ENCODE data around the gene SNX7. TPM values are rescaled to one million over a fixed set of nuclear protein-coding genes. Genes with fewer than 3 reads are reported as not detected.

SNX7 gene
- polyA plus RNA-seq, 2 of the 4 experiments (the other 2 are of a cell fraction) = 29.5 to 45.1 TPM

DNA sequence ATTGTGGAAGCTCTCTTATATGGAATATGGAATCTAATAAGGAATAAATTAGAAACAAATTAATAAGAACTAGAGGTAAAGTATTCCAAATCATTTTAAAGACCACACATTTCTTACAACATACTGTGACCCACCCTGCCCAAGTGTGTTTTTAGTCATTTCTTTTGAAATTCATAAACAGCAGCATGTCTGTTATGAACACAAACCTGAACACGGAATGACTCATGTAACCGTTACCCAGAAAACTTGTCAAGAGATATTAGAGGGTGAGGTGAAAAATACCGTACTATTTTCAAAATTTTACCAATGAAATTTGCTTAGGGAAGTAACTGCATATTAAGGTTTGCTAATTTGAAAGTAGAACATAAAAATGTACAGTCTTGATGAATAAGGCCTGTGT lies 48.4 kb downstream of the SNX7 start:
- ATAC-seq = no peak
- Histone ChIP-seq H3K9me3 (no peaks in the 10 kb centered on the region), H3K4me1 (no peaks in the 10 kb centered on the region), H3K4me2 (no peak overlapping the region), H3K27ac (no peak overlapping the region), H3K4me3 (no peak overlapping the region)
- ChIA-PET CTCF (no interaction called here), POLR2A (no interaction called here)
- no peak for DNase-seq (ENCODE audit: low read depth in 1 of 2, low spot score in 1 of 2)
- no peak for TF ChIP-seq NFE2L2 (conservative IDR thresholded peaks at IDR 0.05; ENCODE audit: low read length)
- no peak for TF ChIP-seq HOXB13 (CRISPR knock-in tag; IDR thresholded peaks at IDR 0.05; ENCODE audit: low read depth)
- TF ChIP-seq HOXB5 (CRISPR knock-in tag; IDR thresholded peaks at IDR 0.05) = no peak
- TF ChIP-seq RNF2 (IDR thresholded peaks at IDR 0.05; ENCODE audit: borderline replicate concordance, low read depth) = no peak
- TF ChIP-seq ZC3H11A (IDR thresholded peaks at IDR 0.05) = no peak
- FAIRE-seq = no peak
- WGBS (ENCODE audit: missing lambda C conversion rate) = 90% methylated on average over 3 of the region's 3 CpGs

DNA sequence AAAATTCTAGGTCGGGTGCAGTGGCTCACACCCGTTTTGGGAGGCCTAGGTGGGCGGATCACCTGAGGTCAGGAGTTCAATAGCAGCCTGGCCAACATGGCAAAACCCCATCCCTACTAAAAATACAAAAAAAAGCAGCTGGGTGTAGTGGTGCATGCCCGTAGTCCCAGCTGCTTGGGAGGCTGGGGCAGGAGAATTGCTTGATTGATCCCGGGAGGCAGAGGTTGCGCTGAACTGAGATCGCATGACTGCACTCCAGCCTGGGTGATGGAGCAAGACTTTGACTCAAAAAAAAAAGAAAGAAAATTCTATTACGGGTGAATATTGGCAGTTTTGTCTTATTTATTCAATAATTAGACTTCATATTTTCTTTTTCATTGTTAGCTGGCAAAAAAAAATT lies 62.1 kb downstream of the SNX7 start:
- ChIA-PET CTCF (no interaction called here), POLR2A (no interaction called here)
- ATAC-seq (no peak), DNase-seq (ENCODE audit: low read depth in 1 of 2, low spot score in 1 of 2) (no peak), FAIRE-seq (no peak)
- WGBS (ENCODE audit: missing lambda C conversion rate) = 73% methylated on average over 8 of the region's 8 CpGs
- no peak overlapping the region for H3K4me2 ChIP-seq
- H3K9me3 ChIP-seq = no peaks in the 10 kb centered on the region
- TF ChIP-seq ZNF302 (CRISPR knock-in tag; IDR thresholded peaks at IDR 0.05) = no peak
- no peak for TF ChIP-seq ZSCAN20 (CRISPR knock-in tag; IDR thresholded peaks at IDR 0.05)
- TF ChIP-seq, protein P1, sequence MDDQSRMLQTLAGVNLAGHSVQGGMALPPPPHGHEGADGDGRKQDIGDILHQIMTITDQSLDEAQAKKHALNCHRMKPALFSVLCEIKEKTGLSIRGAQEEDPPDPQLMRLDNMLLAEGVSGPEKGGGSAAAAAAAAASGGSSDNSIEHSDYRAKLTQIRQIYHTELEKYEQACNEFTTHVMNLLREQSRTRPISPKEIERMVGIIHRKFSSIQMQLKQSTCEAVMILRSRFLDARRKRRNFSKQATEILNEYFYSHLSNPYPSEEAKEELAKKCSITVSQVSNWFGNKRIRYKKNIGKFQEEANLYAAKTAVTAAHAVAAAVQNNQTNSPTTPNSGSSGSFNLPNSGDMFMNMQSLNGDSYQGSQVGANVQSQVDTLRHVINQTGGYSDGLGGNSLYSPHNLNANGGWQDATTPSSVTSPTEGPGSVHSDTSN (IDR thresholded peaks at IDR 0.05) = no peak
- no peak overlapping the region for H3K27ac ChIP-seq
- no peak overlapping the region for H3K4me3 ChIP-seq
- no peaks in the 10 kb centered on the region for H3K4me1 ChIP-seq

DNA sequence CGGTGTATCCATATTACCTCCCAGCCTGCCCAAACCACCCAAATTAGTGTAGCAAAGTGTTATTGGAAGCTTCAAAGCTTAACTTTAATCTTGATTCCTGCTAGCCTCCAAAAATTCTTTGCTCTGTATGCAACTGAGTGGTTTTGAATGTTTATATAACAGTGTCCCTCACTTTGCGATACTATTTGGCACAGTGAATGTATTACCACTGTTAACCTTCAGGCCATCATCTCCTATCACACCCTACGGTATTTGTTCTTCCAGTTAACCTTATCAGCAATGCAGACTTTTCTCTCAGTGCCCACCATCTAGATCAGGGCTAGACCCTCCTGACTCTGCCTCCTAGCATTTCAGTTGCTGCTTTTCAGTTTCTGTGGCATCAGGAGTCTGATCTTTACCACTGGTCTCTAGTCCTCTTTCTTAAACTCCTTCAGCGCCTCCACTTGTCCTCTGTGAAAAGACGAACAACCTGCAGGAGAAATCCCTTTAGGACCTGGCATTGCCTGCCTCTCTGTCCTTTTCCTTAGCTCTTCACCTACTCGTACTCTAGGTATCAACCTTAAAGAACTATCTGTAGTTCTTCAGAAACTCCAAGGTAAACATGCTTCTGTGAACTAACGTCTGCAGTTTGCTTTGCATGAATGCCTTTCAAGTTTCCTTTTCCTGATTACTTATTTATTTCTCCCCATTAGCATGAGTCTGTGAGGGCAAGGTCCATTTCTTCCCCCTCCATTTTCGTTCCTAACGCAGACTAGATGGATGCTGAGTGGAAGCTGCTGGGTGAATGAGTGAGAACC lies 71.7 kb downstream of the SNX7 start:
- ChIA-PET CTCF (no interaction called here), POLR2A (no interaction called here)
- H3K27ac ChIP-seq = peak overlapping the region; percentile 75 to 81
- H3K4me3 ChIP-seq = peak overlapping the region; percentile 6; the same call in 1 of the 3 replicates
- DNase-seq (ENCODE audit: low read depth in 1 of 2, low spot score in 1 of 2) = peak in 1 of 2 experiments; percentile 48
- ATAC-seq = peak; percentile 88 to 90
- 0 out of 5 replicates have a peak, but pooled peaks of 1 of the 2 experiments have one; percentile 16 for TF ChIP-seq RAD21 (conservative IDR thresholded peaks at IDR 0.05 in 1 of 2, IDR thresholded peaks at IDR 0.05 in 1 of 2)
- TF ChIP-seq, protein P2, sequence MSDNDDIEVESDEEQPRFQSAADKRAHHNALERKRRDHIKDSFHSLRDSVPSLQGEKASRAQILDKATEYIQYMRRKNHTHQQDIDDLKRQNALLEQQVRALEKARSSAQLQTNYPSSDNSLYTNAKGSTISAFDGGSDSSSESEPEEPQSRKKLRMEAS (IDR thresholded peaks at IDR 0.05) = no peak
- no peaks in the 10 kb centered on the region for H3K9me3 ChIP-seq
- 15% methylated on average over 9 of the region's 9 CpGs for WGBS (ENCODE audit: missing lambda C conversion rate)
- H3K4me2 ChIP-seq = peak overlapping the region; percentile 87
- FAIRE-seq = no peak
- H3K4me1 ChIP-seq = peaks cover 21% of the 10 kb centered on the region

DNA sequence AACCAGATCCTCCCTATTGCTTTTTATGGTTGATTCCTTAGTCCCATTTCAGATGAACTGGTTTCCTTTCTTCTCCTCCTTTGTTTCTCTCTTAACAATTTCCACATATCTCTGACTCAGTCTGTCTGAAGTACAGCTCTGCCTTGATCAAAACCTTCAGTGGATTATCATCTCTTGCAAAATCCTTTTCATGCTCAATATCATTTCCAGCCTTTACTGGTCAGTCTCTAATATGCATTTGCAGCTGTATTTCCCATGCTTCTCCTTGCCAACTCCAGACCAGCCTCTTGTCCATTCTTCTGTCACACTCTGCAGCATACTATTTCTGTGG lies 72.2 kb downstream of the SNX7 start:
- Histone ChIP-seq H3K27ac (peak overlapping the region; percentile 75 to 81), H3K9me3 (no peaks in the 10 kb centered on the region), H3K4me1 (peaks cover 21% of the 10 kb centered on the region), H3K4me3 (0 out of 3 replicates have a peak overlapping the region, but pooled peaks have one; percentile 6), H3K4me2 (peak overlapping the region; percentile 87)
- POLR2A ChIA-PET = no interaction called here
- FAIRE-seq (no peak), DNase-seq (ENCODE audit: low read depth in 1 of 2, low spot score in 1 of 2) (no peak), ATAC-seq (peak; percentile 30 to 38; a peak in 2 of 6 replicates)
- TF ChIP-seq POLR2A (IDR thresholded peaks at IDR 0.05; ENCODE audit: low read length) = no peak
- no peak for TF ChIP-seq FOSB (CRISPR knock-in tag; IDR thresholded peaks at IDR 0.05)
- TF ChIP-seq ZSCAN20 (CRISPR knock-in tag; IDR thresholded peaks at IDR 0.05) = no peak
- CTCF ChIA-PET = no interaction called here

DNA sequence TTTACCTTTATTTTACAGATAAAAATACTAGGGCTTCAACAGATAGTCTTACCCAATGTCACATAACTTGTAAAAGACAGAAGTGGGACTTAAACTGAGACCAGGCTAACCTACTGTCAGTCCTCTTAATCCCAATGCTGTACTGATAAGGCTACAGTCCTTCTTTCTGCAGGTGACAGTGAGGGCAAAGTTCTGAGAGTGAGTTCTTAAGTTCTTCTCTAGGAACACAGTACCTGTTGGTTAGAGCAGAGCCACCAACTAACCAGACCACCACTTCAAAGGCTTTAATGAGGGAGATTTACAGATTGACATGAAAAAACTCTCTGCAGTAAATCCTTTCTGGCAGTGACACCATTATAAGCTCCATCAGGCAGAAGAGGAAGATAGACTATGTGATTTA lies 74.2 kb downstream of the SNX7 start:
- no peak overlapping the region for H3K27ac ChIP-seq
- no peak for ATAC-seq
- peaks cover 21% of the 10 kb centered on the region for H3K4me1 ChIP-seq
- DNase-seq (ENCODE audit: low read depth in 1 of 2, low spot score in 1 of 2) = no peak
- H3K4me3 ChIP-seq = no peak overlapping the region
- ChIA-PET POLR2A (no interaction called here), CTCF (no interaction called here)
- no peak overlapping the region for H3K4me2 ChIP-seq
- TF ChIP-seq ZC3H11A (IDR thresholded peaks at IDR 0.05) (no peak), RFX5 (IDR thresholded peaks at IDR 0.05) (no peak), TP53 (CRISPR knock-in tag; IDR thresholded peaks at IDR 0.05) (no peak), ZNF302 (CRISPR knock-in tag; IDR thresholded peaks at IDR 0.05) (no peak), EP300 (IDR thresholded peaks at IDR 0.05) (no peak), FOSL2 (IDR thresholded peaks at IDR 0.05) (no peak), FOSL2 (CRISPR knock-in tag; IDR thresholded peaks at IDR 0.05) (no peak), CBX2 (IDR thresholded peaks at IDR 0.05; ENCODE audit: borderline replicate concordance, low read depth) (no peak), POLR2A (IDR thresholded peaks at IDR 0.05; ENCODE audit: low read length) (no peak), NR3C1 (IDR thresholded peaks at IDR 0.05) (no peak), GATA3 (IDR thresholded peaks at IDR 0.05; ENCODE audit: borderline replicate concordance) (no peak), POLR2AphosphoS2 (conservative IDR thresholded peaks at IDR 0.05; ENCODE audit: low read length) (no peak), HOXB5 (CRISPR knock-in tag; IDR thresholded peaks at IDR 0.05) (no peak), BHLHE40 (IDR thresholded peaks at IDR 0.05; ENCODE audit: low read depth, low read length) (no peak)
- TF ChIP-seq, protein P3, sequence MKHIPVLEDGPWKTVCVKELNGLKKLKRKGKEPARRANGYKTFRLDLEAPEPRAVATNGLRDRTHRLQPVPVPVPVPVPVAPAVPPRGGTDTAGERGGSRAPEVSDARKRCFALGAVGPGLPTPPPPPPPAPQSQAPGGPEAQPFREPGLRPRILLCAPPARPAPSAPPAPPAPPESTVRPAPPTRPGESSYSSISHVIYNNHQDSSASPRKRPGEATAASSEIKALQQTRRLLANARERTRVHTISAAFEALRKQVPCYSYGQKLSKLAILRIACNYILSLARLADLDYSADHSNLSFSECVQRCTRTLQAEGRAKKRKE (CRISPR knock-in tag; IDR thresholded peaks at IDR 0.05; ENCODE audit: low read depth) = no peak
- TF ChIP-seq, protein P2 (IDR thresholded peaks at IDR 0.05) = no peak
- TF ChIP-seq, protein P4, sequence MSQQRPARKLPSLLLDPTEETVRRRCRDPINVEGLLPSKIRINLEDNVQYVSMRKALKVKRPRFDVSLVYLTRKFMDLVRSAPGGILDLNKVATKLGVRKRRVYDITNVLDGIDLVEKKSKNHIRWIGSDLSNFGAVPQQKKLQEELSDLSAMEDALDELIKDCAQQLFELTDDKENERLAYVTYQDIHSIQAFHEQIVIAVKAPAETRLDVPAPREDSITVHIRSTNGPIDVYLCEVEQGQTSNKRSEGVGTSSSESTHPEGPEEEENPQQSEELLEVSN (IDR thresholded peaks at IDR 0.05; ENCODE audit: borderline replicate concordance, low read depth) = no peak
- no peak for FAIRE-seq
- no peaks in the 10 kb centered on the region for H3K9me3 ChIP-seq

Data from A549 (cell line).